GM23338 (cell line): ENCODE measurements around the gene CACNA2D3. TPM values are rescaled to one million over a fixed set of nuclear protein-coding genes. Genes with fewer than 3 reads are reported as not detected.

Experiments used
- ATAC-seq: fragments of 200-7000 bp; cut with Tn5 transposase; 3 replicates; pipeline ENCODE4 v1.9.1; 2020
- DNase-seq: peaks from one replicate; pipeline ENCODE4 v3.0.0-alpha.2; 2015; ENCODE audit warnings: low spot score
- H2AFZ ChIP-seq: fragments of 200-600 bp; sonication (generic); 2 replicates; pipeline ENCODE4 v1.8.0; 2016; ENCODE audit warnings: antibody characterized with exemption, mild to moderate bottlenecking, moderate library complexity
- H3F3A ChIP-seq: fragments of 200-600 bp; sonication (generic); replicated peaks from 2 replicates; pipeline ENCODE4 v1.8.0; 2017; ENCODE audit warnings: antibody characterized with exemption, mixed run types, low read depth
- H3K27ac ChIP-seq: fragments of 200-600 bp; sonication (generic); 2 replicates; pipeline ENCODE4 v1.6.1; 2016; ENCODE audit warnings: low read depth
- H3K27me3 ChIP-seq: fragments of 200-600 bp; sonication (generic); 2 replicates; pipeline ENCODE4 v1.8.0; 2016; ENCODE audit warnings: mild to moderate bottlenecking, mixed run types, moderate library complexity; ENCODE audit not compliant: insufficient read depth
- H3K36me3 ChIP-seq: fragments of 200-600 bp; sonication (generic); 2 replicates; pipeline ENCODE4 v1.8.0; 2016; ENCODE audit warnings: mild to moderate bottlenecking; ENCODE audit not compliant: insufficient read depth
- H3K4me1 ChIP-seq: fragments of 200-600 bp; sonication (generic); 2 replicates; pipeline ENCODE4 v1.8.0; 2016; ENCODE audit warnings: mild to moderate bottlenecking, moderate library complexity; ENCODE audit not compliant: insufficient read depth
- H3K4me2 ChIP-seq: fragments of 200-600 bp; sonication (generic); 2 replicates; pipeline ENCODE4 v1.7.1; 2017; ENCODE audit warnings: mixed run types
- H3K4me3 ChIP-seq: fragments of 200-600 bp; sonication (generic); 2 replicates; pipeline ENCODE4 v1.6.1; 2016; ENCODE audit warnings: mixed run types
- H3K79me2 ChIP-seq: fragments of 200-600 bp; sonication (generic); replicated peaks from 2 replicates; pipeline ENCODE4 v1.8.0; 2017; ENCODE audit warnings: mild to moderate bottlenecking; ENCODE audit not compliant: insufficient read depth
- H3K9me2 ChIP-seq: fragments of 200-600 bp; sonication (generic); 2 replicates; pipeline ENCODE4 v1.8.0; 2017; ENCODE audit not compliant: insufficient read depth
- H4K20me1 ChIP-seq: fragments of 200-600 bp; sonication (generic); replicated peaks from 2 replicates; pipeline ENCODE4 v1.8.0; 2017; ENCODE audit warnings: mild to moderate bottlenecking; ENCODE audit not compliant: insufficient read depth
- H3K27ac Mint-ChIP-seq: 2 replicates; pipeline ENCODE4 v1.8.0; 2020; ENCODE audit warnings: inconsistent platforms, mild to moderate bottlenecking, moderate library complexity, mixed read lengths
- H3K27me3 Mint-ChIP-seq: 3 replicates; pipeline ENCODE4 v1.8.0; 2022; ENCODE audit warnings: low read depth, mild to moderate bottlenecking, moderate library complexity, mixed read lengths, inconsistent platforms; ENCODE audit not compliant: insufficient read depth, poor library complexity
- H3K36me3 Mint-ChIP-seq: 3 replicates; pipeline ENCODE4 v1.8.0; 2021; ENCODE audit warnings: low read depth, mild to moderate bottlenecking, inconsistent platforms, moderate library complexity, mixed read lengths
- H3K4me1 Mint-ChIP-seq: 3 replicates; pipeline ENCODE4 v1.8.0; 2020; ENCODE audit warnings: mild to moderate bottlenecking, inconsistent platforms, mixed read lengths
- H3K4me3 Mint-ChIP-seq: 3 replicates; pipeline ENCODE4 v1.8.0; 2021; ENCODE audit warnings: moderate library complexity, mild to moderate bottlenecking, inconsistent platforms, mixed read lengths
- H3K9me3 Mint-ChIP-seq: 3 replicates; pipeline ENCODE4 v1.8.0; 2020; ENCODE audit warnings: moderate library complexity, mild to moderate bottlenecking, inconsistent platforms, mixed read lengths
- CREB1 ChIP-seq: fragments of 250-450 bp; sonication (Bioruptor Pico); IDR thresholded peaks from 2 replicates; pipeline ENCODE4 v1.5.0; 2020; ENCODE audit warnings: low read depth, mild to moderate bottlenecking, moderate library complexity
- EZH2 ChIP-seq: fragments of 200-600 bp; sonication (generic); IDR thresholded peaks from one replicate; pipeline ENCODE4 v1.8.0; 2017; ENCODE audit warnings: antibody characterized with exemption, mild to moderate bottlenecking, low read depth; ENCODE audit not compliant: unreplicated experiment
- EZH2phosphoT487 ChIP-seq: fragments of 200-600 bp; sonication (generic); IDR thresholded peaks from one replicate; pipeline ENCODE4 v1.8.1; 2018; ENCODE audit warnings: antibody characterized with exemption; ENCODE audit not compliant: unreplicated experiment
- JUNB ChIP-seq: IDR thresholded peaks from one replicate; pipeline ENCODE4 v1.6.1; 2016; ENCODE audit warnings: antibody characterized with exemption; ENCODE audit not compliant: unreplicated experiment
- NANOG ChIP-seq: IDR thresholded peaks from 2 replicates; pipeline ENCODE4 v1.6.1; 2016; ENCODE audit warnings: antibody characterized with exemption, borderline replicate concordance
- POLR2AphosphoS5 ChIP-seq: IDR thresholded peaks from 2 replicates; pipeline ENCODE4 v1.6.1; 2016; ENCODE audit warnings: antibody characterized with exemption, low read depth
- STAT1 ChIP-seq: IDR thresholded peaks from one replicate; pipeline ENCODE4 v1.6.1; 2016; ENCODE audit warnings: antibody characterized with exemption; ENCODE audit not compliant: unreplicated experiment
- ZNF114 ChIP-seq: fragments of 250-450 bp; sonication (Bioruptor Pico); IDR thresholded peaks from 2 replicates; pipeline ENCODE4 v1.5.0; 2020; ENCODE audit warnings: mild to moderate bottlenecking, moderate library complexity
- ZNF331 ChIP-seq: fragments of 250-450 bp; sonication (Bioruptor Pico); IDR thresholded peaks from 2 replicates; pipeline ENCODE4 v1.5.0; 2020; ENCODE audit warnings: low read depth, mild to moderate bottlenecking, moderate library complexity
- polyA plus RNA-seq: library from polyadenylated mRNA; unstranded; fragments of >200 nt; fragmentation: Nextera tagmentation; extraction: Ambion mirVana; gene quantifications from 2 replicates; pipeline ENCODE4 v1.2.1, GENCODE V29; 2016
- total RNA-seq: library from RNA; depleted of rRNA; stranded (reverse); fragments of >200 nt; shearing (Covaris generic); gene quantifications from 2 replicates; pipeline ENCODE4 v1.2.3, GENCODE V29; 2014
- TF ChIP-seq, protein P1 (sequence below), 2 experiments: fragments of 200-600 bp in 1 of 2; sonication (generic) in 1 of 2; conservative IDR thresholded peaks; 2 replicates each; pipeline versions ENCODE4 v1.5.1 to v1.6.1; 2016 to 2017; ENCODE audit warnings: antibody characterized with exemption in 2 of 2, low read depth in 2 of 2, mild to moderate bottlenecking in 2 of 2, moderate library complexity in 1 of 2
- TF ChIP-seq, protein P2 (sequence below): IDR thresholded peaks from one replicate; pipeline ENCODE4 v1.6.1; 2018; ENCODE audit warnings: antibody characterized with exemption; ENCODE audit not compliant: unreplicated experiment
- TF ChIP-seq, protein P3 (sequence below): fragments of 250-450 bp; sonication (Bioruptor Pico); IDR thresholded peaks from 2 replicates; pipeline ENCODE4 v1.5.0; 2020; ENCODE audit warnings: mild to moderate bottlenecking, moderate library complexity
- TF ChIP-seq, protein P4 (sequence below): IDR thresholded peaks from 2 replicates; pipeline ENCODE4 v1.6.1; 2016; ENCODE audit warnings: antibody characterized with exemption

The CACNA2D3 gene
- total and polyA plus RNA-seq, 2 experiments from 2014 or later: 2.2 to 2.3 TPM

DNA sequence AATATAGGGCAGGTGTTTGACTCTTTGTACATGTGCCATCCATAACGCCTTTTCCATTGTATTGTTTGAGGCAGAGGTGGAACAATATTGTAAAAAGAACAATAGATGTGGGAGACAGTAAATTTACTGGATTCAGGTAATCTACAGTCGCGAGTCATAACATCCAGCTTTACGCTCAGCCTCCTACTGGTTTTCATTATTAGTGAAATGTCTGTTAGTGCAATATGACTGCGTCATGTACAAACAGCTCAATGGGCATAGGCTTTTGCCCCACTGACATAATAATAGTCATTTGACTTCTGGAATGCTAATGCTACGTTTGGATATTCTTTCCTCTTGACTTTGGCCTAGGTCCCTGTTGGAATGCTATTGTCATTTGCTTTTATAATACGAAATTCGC is 9.5 kb downstream of the CACNA2D3 start:
- no peak for ATAC-seq
- Mint-ChIP-seq H3K27me3 (no peaks in the 10 kb centered on the region), H3K36me3 (no peaks in the 10 kb centered on the region)

More for the DNA sequence above, 9.5 kb downstream of the CACNA2D3 start:
- no peak overlapping the region for H3K4me3 ChIP-seq
- H3K27ac ChIP-seq: no peak overlapping the region
- no peak overlapping the region for H3K27ac Mint-ChIP-seq
- H4K20me1 ChIP-seq: no peaks in the 10 kb centered on the region
- H2AFZ ChIP-seq: no peak overlapping the region
- H3K4me1 ChIP-seq: peaks cover 24% of the 10 kb centered on the region
- TF ChIP-seq EZH2phosphoT487 (no peak), ZNF331 (CRISPR knock-in tag) (no peak), JUNB (no peak), EZH2 (no peak), CREB1 (CRISPR knock-in tag) (no peak), POLR2AphosphoS5 (no peak), ZNF114 (CRISPR knock-in tag) (no peak), NANOG (no peak), STAT1 (no peak)
- TF ChIP-seq, protein P1, sequence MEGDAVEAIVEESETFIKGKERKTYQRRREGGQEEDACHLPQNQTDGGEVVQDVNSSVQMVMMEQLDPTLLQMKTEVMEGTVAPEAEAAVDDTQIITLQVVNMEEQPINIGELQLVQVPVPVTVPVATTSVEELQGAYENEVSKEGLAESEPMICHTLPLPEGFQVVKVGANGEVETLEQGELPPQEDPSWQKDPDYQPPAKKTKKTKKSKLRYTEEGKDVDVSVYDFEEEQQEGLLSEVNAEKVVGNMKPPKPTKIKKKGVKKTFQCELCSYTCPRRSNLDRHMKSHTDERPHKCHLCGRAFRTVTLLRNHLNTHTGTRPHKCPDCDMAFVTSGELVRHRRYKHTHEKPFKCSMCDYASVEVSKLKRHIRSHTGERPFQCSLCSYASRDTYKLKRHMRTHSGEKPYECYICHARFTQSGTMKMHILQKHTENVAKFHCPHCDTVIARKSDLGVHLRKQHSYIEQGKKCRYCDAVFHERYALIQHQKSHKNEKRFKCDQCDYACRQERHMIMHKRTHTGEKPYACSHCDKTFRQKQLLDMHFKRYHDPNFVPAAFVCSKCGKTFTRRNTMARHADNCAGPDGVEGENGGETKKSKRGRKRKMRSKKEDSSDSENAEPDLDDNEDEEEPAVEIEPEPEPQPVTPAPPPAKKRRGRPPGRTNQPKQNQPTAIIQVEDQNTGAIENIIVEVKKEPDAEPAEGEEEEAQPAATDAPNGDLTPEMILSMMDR (conservative IDR thresholded peaks at IDR 0.05; ENCODE audit: low read depth in 2 of 2): no peak
- TF ChIP-seq, protein P2, sequence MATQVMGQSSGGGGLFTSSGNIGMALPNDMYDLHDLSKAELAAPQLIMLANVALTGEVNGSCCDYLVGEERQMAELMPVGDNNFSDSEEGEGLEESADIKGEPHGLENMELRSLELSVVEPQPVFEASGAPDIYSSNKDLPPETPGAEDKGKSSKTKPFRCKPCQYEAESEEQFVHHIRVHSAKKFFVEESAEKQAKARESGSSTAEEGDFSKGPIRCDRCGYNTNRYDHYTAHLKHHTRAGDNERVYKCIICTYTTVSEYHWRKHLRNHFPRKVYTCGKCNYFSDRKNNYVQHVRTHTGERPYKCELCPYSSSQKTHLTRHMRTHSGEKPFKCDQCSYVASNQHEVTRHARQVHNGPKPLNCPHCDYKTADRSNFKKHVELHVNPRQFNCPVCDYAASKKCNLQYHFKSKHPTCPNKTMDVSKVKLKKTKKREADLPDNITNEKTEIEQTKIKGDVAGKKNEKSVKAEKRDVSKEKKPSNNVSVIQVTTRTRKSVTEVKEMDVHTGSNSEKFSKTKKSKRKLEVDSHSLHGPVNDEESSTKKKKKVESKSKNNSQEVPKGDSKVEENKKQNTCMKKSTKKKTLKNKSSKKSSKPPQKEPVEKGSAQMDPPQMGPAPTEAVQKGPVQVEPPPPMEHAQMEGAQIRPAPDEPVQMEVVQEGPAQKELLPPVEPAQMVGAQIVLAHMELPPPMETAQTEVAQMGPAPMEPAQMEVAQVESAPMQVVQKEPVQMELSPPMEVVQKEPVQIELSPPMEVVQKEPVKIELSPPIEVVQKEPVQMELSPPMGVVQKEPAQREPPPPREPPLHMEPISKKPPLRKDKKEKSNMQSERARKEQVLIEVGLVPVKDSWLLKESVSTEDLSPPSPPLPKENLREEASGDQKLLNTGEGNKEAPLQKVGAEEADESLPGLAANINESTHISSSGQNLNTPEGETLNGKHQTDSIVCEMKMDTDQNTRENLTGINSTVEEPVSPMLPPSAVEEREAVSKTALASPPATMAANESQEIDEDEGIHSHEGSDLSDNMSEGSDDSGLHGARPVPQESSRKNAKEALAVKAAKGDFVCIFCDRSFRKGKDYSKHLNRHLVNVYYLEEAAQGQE: no peak
- TF ChIP-seq, protein P3, sequence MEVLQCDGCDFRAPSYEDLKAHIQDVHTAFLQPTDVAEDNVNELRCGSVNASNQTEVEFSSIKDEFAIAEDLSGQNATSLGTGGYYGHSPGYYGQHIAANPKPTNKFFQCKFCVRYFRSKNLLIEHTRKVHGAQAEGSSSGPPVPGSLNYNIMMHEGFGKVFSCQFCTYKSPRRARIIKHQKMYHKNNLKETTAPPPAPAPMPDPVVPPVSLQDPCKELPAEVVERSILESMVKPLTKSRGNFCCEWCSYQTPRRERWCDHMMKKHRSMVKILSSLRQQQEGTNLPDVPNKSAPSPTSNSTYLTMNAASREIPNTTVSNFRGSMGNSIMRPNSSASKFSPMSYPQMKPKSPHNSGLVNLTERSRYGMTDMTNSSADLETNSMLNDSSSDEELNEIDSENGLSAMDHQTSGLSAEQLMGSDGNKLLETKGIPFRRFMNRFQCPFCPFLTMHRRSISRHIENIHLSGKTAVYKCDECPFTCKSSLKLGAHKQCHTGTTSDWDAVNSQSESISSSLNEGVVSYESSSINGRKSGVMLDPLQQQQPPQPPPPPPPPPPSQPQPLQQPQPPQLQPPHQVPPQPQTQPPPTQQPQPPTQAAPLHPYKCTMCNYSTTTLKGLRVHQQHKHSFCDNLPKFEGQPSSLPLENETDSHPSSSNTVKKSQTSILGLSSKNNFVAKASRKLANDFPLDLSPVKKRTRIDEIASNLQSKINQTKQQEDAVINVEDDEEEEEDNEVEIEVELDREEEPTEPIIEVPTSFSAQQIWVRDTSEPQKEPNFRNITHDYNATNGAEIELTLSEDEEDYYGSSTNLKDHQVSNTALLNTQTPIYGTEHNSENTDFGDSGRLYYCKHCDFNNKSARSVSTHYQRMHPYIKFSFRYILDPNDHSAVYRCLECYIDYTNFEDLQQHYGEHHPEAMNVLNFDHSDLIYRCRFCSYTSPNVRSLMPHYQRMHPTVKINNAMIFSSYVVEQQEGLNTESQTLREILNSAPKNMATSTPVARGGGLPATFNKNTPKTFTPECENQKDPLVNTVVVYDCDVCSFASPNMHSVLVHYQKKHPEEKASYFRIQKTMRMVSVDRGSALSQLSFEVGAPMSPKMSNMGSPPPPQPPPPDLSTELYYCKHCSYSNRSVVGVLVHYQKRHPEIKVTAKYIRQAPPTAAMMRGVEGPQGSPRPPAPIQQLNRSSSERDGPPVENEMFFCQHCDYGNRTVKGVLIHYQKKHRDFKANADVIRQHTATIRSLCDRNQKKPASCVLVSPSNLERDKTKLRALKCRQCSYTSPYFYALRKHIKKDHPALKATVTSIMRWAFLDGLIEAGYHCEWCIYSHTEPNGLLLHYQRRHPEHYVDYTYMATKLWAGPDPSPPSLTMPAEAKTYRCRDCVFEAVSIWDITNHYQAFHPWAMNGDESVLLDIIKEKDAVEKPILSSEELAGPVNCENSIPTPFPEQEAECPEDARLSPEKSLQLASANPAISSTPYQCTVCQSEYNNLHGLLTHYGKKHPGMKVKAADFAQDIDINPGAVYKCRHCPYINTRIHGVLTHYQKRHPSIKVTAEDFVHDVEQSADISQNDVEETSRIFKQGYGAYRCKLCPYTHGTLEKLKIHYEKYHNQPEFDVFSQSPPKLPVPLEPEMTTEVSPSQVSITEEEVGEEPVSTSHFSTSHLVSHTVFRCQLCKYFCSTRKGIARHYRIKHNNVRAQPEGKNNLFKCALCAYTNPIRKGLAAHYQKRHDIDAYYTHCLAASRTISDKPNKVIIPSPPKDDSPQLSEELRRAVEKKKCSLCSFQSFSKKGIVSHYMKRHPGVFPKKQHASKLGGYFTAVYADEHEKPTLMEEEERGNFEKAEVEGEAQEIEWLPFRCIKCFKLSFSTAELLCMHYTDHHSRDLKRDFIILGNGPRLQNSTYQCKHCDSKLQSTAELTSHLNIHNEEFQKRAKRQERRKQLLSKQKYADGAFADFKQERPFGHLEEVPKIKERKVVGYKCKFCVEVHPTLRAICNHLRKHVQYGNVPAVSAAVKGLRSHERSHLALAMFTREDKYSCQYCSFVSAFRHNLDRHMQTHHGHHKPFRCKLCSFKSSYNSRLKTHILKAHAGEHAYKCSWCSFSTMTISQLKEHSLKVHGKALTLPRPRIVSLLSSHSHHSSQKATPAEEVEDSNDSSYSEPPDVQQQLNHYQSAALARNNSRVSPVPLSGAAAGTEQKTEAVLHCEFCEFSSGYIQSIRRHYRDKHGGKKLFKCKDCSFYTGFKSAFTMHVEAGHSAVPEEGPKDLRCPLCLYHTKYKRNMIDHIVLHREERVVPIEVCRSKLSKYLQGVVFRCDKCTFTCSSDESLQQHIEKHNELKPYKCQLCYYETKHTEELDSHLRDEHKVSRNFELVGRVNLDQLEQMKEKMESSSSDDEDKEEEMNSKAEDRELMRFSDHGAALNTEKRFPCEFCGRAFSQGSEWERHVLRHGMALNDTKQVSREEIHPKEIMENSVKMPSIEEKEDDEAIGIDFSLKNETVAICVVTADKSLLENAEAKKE: no peak
- TF ChIP-seq, protein P4, sequence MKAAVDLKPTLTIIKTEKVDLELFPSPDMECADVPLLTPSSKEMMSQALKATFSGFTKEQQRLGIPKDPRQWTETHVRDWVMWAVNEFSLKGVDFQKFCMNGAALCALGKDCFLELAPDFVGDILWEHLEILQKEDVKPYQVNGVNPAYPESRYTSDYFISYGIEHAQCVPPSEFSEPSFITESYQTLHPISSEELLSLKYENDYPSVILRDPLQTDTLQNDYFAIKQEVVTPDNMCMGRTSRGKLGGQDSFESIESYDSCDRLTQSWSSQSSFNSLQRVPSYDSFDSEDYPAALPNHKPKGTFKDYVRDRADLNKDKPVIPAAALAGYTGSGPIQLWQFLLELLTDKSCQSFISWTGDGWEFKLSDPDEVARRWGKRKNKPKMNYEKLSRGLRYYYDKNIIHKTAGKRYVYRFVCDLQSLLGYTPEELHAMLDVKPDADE: no peak
- H3K79me2 ChIP-seq: no peaks in the 10 kb centered on the region
- no peaks in the 10 kb centered on the region for H3F3A ChIP-seq
- H3K9me3 Mint-ChIP-seq: no peaks in the 10 kb centered on the region
- H3K9me2 ChIP-seq: no peaks in the 10 kb centered on the region
- DNase-seq: no peak
- H3K27me3 ChIP-seq: no peaks in the 10 kb centered on the region
- peaks cover 40% of the 10 kb centered on the region for H3K4me1 Mint-ChIP-seq
- no peak overlapping the region for H3K4me2 ChIP-seq
- no peak overlapping the region for H3K4me3 Mint-ChIP-seq
- H3K36me3 ChIP-seq: no peaks in the 10 kb centered on the region
